HCT116 (cell line): ENCODE measurements around the gene GPR12. TPM values are rescaled to one million over a fixed set of nuclear protein-coding genes. Genes with fewer than 3 reads are reported as not detected.

Experiments
- ATAC-seq: fragments of 200-7000 bp; cut with Tn5 transposase; 2 replicates; pipeline ENCODE4 v1.9.1; 2020; ENCODE audit warnings: mild to moderate bottlenecking, moderate library complexity
- BruUV-seq: library from RNA; stranded (reverse); fragments of 400-500 nt; replicated peaks from 2 replicates; lab custom pipeline; 2021; lab: Mats Ljungman, UMichigan
- CTCF ChIA-PET: fragments of 300-600 bp; sonication (Branson Sonifier 250); formaldehyde crosslinking; loops from one replicate; lab custom pipeline; 2021; ENCODE audit warnings: antibody characterized with exemption; lab: Charles Lee
- POLR2A ChIA-PET: fragments of 300-600, 350-600 bp; sonication (Branson Sonifier 250); formaldehyde crosslinking; loops from one replicate; lab custom pipeline; 2021; ENCODE audit warnings: antibody characterized with exemption; lab: Charles Lee
- RAD21 ChIA-PET, 2 experiments: fragments of 300-600 bp; sonication (Branson Sonifier 250); formaldehyde crosslinking; loops; one replicate each; lab custom pipeline; 2023; ENCODE audit warnings: low total read pairs in 2 of 2; ENCODE audit not compliant: uncharacterized antibody in 2 of 2, unreplicated experiment in 2 of 2, low non-redundant PET in 1 of 2; lab: Charles Lee
- DNase-seq: peaks from one replicate; pipeline ENCODE4 v3.0.0-alpha.2; 2010; ENCODE audit warnings: low read depth, low spot score
- H2AFZ ChIP-seq: fragments of 200-600 bp; shearing (Covaris generic), sonication (generic); 2 replicates; pipeline ENCODE4 v1.6.1; 2017; ENCODE audit warnings: low read depth, mixed run types, mixed read lengths, antibody characterized with exemption, low read length; ENCODE audit not compliant: poor library complexity, severe bottlenecking
- H3K27ac ChIP-seq: 2 replicates; pipeline ENCODE4 v1.5.1; 2012; ENCODE audit warnings: low read depth, low read length
- H3K27me3 ChIP-seq: fragments of 200-600 bp; sonication (generic); 2 replicates; pipeline ENCODE4 v1.6.1; 2016; ENCODE audit warnings: mixed run types, low read length, mixed read lengths; ENCODE audit not compliant: insufficient read depth
- H3K36me3 ChIP-seq, 2 experiments: fragments of 200-500 bp in 1 of 2; fragments of 200-600 bp in 1 of 2; sonication (Bioruptor generic) in 1 of 2; sonication (generic) in 1 of 2; 2 replicates each; pipeline versions ENCODE4 v1.5.1 to v1.6.1; 2014 to 2016; ENCODE audit warnings: low read length in 2 of 2, inconsistent platforms in 1 of 2, mixed read lengths in 1 of 2, mixed run types in 1 of 2; ENCODE audit not compliant: insufficient read depth in 2 of 2, control insufficient read depth in 1 of 2
- H3K4me1 ChIP-seq, 2 experiments: fragments of 200-600 bp in 1 of 2; sonication (generic) in 1 of 2; 2 replicates each; pipeline versions ENCODE4 v1.5.1 to v1.6.1; 2012 to 2017; ENCODE audit warnings: low read length in 2 of 2, inconsistent platforms in 1 of 2, mild to moderate bottlenecking in 1 of 2, mixed read lengths in 1 of 2, mixed run types in 1 of 2, moderate library complexity in 1 of 2; ENCODE audit not compliant: insufficient read depth in 2 of 2, control insufficient read depth in 1 of 2
- H3K4me2 ChIP-seq: fragments of 200-600 bp; sonication (generic); 2 replicates; pipeline ENCODE4 v1.6.1; 2017; ENCODE audit warnings: mixed run types, low read length, mixed read lengths
- H3K4me3 ChIP-seq, 2 experiments: fragments of 200-600 bp in 1 of 2; sonication (generic) in 1 of 2; replicated peaks in 1 of 2; 2 replicates each; pipeline ENCODE4 v1.5.1; 2011 to 2016; ENCODE audit warnings: low read length in 2 of 2, control low read depth in 1 of 2, low read depth in 1 of 2, mild to moderate bottlenecking in 1 of 2, mixed read lengths in 1 of 2, mixed run types in 1 of 2
- H3K79me2 ChIP-seq: fragments of 200-600 bp; sonication (generic); 2 replicates; pipeline ENCODE4 v1.6.1; 2017; ENCODE audit warnings: mild to moderate bottlenecking, mixed run types, low read length, moderate library complexity, mixed read lengths; ENCODE audit not compliant: insufficient read depth
- H3K9ac ChIP-seq: fragments of 200-600 bp; sonication (generic); 2 replicates; pipeline ENCODE4 v1.6.1; 2016; ENCODE audit warnings: low read length, mixed read lengths
- H3K9me2 ChIP-seq: fragments of 200-600 bp; sonication (generic), shearing (Covaris generic); 2 replicates; pipeline ENCODE4 v1.6.1; 2017; ENCODE audit warnings: mixed run types, mild to moderate bottlenecking, moderate library complexity; ENCODE audit not compliant: insufficient read depth
- H3K9me3 ChIP-seq, 2 experiments: fragments of 200-500 bp in 1 of 2; fragments of 200-600 bp in 1 of 2; sonication (Bioruptor generic) in 1 of 2; sonication (generic) in 1 of 2; 2 replicates each; pipeline ENCODE4 v1.6.1; 2014 to 2017; ENCODE audit warnings: low read length in 2 of 2, mixed read lengths in 2 of 2, inconsistent platforms in 1 of 2, low read depth in 1 of 2, mild to moderate bottlenecking in 1 of 2, mixed run types in 1 of 2, moderate library complexity in 1 of 2; ENCODE audit not compliant: control insufficient read depth in 1 of 2, insufficient read depth in 1 of 2
- H4K20me1 ChIP-seq: fragments of 200-600 bp; sonication (generic), shearing (Covaris generic); 2 replicates; pipeline ENCODE4 v1.6.1; 2017; ENCODE audit warnings: mixed run types, mild to moderate bottlenecking, moderate library complexity; ENCODE audit not compliant: insufficient read depth
- ATF3 ChIP-seq: IDR thresholded peaks from 2 replicates; pipeline ENCODE4 v1.6.1; 2012
- CEBPB ChIP-seq: IDR thresholded peaks from 2 replicates; pipeline ENCODE4 v1.6.1; 2012; ENCODE audit warnings: low read depth
- EGR1 ChIP-seq: IDR thresholded peaks from 2 replicates; pipeline ENCODE4 v1.6.1; 2012; ENCODE audit warnings: low read depth
- ELF1 ChIP-seq: IDR thresholded peaks from 2 replicates; pipeline ENCODE4 v1.6.1; 2012; ENCODE audit warnings: low read depth, borderline replicate concordance
- EZH2 ChIP-seq: fragments of 200-600 bp; sonication (generic); IDR thresholded peaks from 2 replicates; pipeline ENCODE4 v1.6.1; 2017; ENCODE audit warnings: antibody characterized with exemption, mixed run types
- EZH2phosphoT487 ChIP-seq: fragments of 200-600 bp; IDR thresholded peaks from 2 replicates; pipeline ENCODE4 v1.6.1; 2018; ENCODE audit warnings: antibody characterized with exemption, borderline replicate concordance
- FOSL1 ChIP-seq: IDR thresholded peaks from 2 replicates; pipeline ENCODE4 v1.6.1; 2012; ENCODE audit warnings: low read depth
- MAX ChIP-seq: IDR thresholded peaks from 2 replicates; pipeline ENCODE4 v1.6.1; 2012
- POLR2AphosphoS5 ChIP-seq: IDR thresholded peaks from 2 replicates; pipeline ENCODE4 v1.6.1; 2011; ENCODE audit warnings: mild to moderate bottlenecking, low read depth, low read length, moderate library complexity
- SIN3A ChIP-seq: IDR thresholded peaks from 2 replicates; pipeline ENCODE4 v1.6.1; 2012; ENCODE audit warnings: low read depth
- TCF7L2 ChIP-seq: IDR thresholded peaks from 2 replicates; pipeline ENCODE4 v1.7.0; 2011; ENCODE audit warnings: borderline replicate concordance, inconsistent platforms; ENCODE audit not compliant: insufficient read depth, insufficient read length; ENCODE audit errors: extremely low read depth
- YY1 ChIP-seq: IDR thresholded peaks from 2 replicates; pipeline ENCODE4 v1.6.1; 2011; ENCODE audit warnings: low read length, low read depth, moderate library complexity, mild to moderate bottlenecking; ENCODE audit not compliant: insufficient replicate concordance; ENCODE audit errors: extremely low read depth
- ZBTB33 ChIP-seq: IDR thresholded peaks from 2 replicates; pipeline ENCODE4 v1.6.1; 2011; ENCODE audit warnings: mild to moderate bottlenecking, low read length, moderate library complexity; ENCODE audit not compliant: insufficient replicate concordance; ENCODE audit errors: extremely low read depth
- ZFX ChIP-seq: fragments of 450-650 bp; IDR thresholded peaks from 2 replicates; pipeline ENCODE4 v1.6.1; 2017
- intact Hi-C: fragments of 100-400 bp; cut with micrococcal nuclease; formaldehyde crosslinking; loops from 2 replicates; pipeline ENCODE4 v1.10.0; 2022
- total RNA-seq: library from RNA; stranded (reverse); gene quantifications from one replicate; pipeline ENCODE4 v1.2.1, GENCODE V29; 2021; ENCODE audit not compliant: unreplicated experiment
- TF ChIP-seq, protein P1 (sequence below): IDR thresholded peaks from 2 replicates; pipeline ENCODE4 v1.6.1; 2012; ENCODE audit warnings: low read depth

The GPR12 gene
- total RNA-seq, 1 experiment from 2014 or later, result not detected

GRCh38 chr13:26749905-26750304, 10.7 kb downstream of the GPR12 start:
- H3K4me3 ChIP-seq, result no peak overlapping the region
- H3K4me2 ChIP-seq, result no peak overlapping the region
- no peaks in the 10 kb centered on the region for H3K4me1 ChIP-seq
- no peaks in the 10 kb centered on the region for H3K79me2 ChIP-seq
- H4K20me1 ChIP-seq, result no peaks in the 10 kb centered on the region
- RAD21 ChIA-PET, result no interaction called here
- POLR2A ChIA-PET, result no interaction called here
- peaks cover 61% of the 10 kb centered on the region for H3K27me3 ChIP-seq
- H3K9me3 ChIP-seq, result no peaks in the 10 kb centered on the region
- no peak for TF ChIP-seq CEBPB
- no peak for TF ChIP-seq YY1
- TF ChIP-seq ZBTB33, result no peak
- no peak for TF ChIP-seq EZH2
- no peak for TF ChIP-seq TCF7L2
- no peak for TF ChIP-seq ATF3
- no peak for TF ChIP-seq POLR2AphosphoS5
- TF ChIP-seq SIN3A, result no peak
- TF ChIP-seq, protein P1, sequence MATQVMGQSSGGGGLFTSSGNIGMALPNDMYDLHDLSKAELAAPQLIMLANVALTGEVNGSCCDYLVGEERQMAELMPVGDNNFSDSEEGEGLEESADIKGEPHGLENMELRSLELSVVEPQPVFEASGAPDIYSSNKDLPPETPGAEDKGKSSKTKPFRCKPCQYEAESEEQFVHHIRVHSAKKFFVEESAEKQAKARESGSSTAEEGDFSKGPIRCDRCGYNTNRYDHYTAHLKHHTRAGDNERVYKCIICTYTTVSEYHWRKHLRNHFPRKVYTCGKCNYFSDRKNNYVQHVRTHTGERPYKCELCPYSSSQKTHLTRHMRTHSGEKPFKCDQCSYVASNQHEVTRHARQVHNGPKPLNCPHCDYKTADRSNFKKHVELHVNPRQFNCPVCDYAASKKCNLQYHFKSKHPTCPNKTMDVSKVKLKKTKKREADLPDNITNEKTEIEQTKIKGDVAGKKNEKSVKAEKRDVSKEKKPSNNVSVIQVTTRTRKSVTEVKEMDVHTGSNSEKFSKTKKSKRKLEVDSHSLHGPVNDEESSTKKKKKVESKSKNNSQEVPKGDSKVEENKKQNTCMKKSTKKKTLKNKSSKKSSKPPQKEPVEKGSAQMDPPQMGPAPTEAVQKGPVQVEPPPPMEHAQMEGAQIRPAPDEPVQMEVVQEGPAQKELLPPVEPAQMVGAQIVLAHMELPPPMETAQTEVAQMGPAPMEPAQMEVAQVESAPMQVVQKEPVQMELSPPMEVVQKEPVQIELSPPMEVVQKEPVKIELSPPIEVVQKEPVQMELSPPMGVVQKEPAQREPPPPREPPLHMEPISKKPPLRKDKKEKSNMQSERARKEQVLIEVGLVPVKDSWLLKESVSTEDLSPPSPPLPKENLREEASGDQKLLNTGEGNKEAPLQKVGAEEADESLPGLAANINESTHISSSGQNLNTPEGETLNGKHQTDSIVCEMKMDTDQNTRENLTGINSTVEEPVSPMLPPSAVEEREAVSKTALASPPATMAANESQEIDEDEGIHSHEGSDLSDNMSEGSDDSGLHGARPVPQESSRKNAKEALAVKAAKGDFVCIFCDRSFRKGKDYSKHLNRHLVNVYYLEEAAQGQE, result no peak
- TF ChIP-seq EZH2phosphoT487, result no peak
- TF ChIP-seq ZFX, result no peak
- TF ChIP-seq EGR1, result no peak
- no peak for TF ChIP-seq FOSL1
- TF ChIP-seq MAX, result no peak
- no peak for TF ChIP-seq ELF1
- no peak overlapping the region for H3K9ac ChIP-seq
- CTCF ChIA-PET, result no interaction called here
- intact Hi-C loops, result no loop called here
- H3K9me2 ChIP-seq, result no peaks in the 10 kb centered on the region
- DNase-seq (no peak), ATAC-seq (no peak)
- H3K36me3 ChIP-seq, result no peaks in the 10 kb centered on the region
- no peak overlapping the region for H2AFZ ChIP-seq
- no TSS peak for BruUV-seq
- H3K27ac ChIP-seq, result no peak overlapping the region
